ENCODE data around the gene LTO1.

- no peak for TF ChIP-seq CTCF (IDR thresholded peaks at IDR 0.05)
- no peak for TF ChIP-seq POLR2A (IDR thresholded peaks at IDR 0.05)
Observed at GRCh38 chr11:69680688-69681087, 5.5 kb upstream of the LTO1 start.

All from body of pancreas (tissue), 4 donors.